Measurements from ENCODE around the gene ZNF385C.

GRCh38 chr17:42120161-42120769 is 22.0 kb upstream of the ZNF385C start:
- TF ChIP-seq POLR2A (IDR thresholded peaks at IDR 0.05; ENCODE audit: extremely low read depth, insufficient read length) (no peak), CTCF (IDR thresholded peaks at IDR 0.05; ENCODE audit: low read depth, low read length) (no peak)

Measured in NB4 (cell line).